Inflammatory macrophage treated with lipopolysaccharide for 1 hour (primary cell): ENCODE results near the gene GALNT2.

ENCODE experiments used
- DNase-seq, 2 donors: peaks; one replicate each; pipeline ENCODE4 v3.0.0-alpha.2; 2020 to 2022

The GALNT2 gene

GRCh38 chr1:230149751-230150584 is 82.9 kb downstream of the GALNT2 start:
- DNase-seq = peak in 1 of 2 donors; percentile 54

GRCh38 chr1:230150615-230151014 is 83.6 kb downstream of the GALNT2 start:
- no peak for DNase-seq

- DNase-seq = no peak
Observed at GRCh38 chr1:230151924-230152468, 85.0 kb downstream of the GALNT2 start.

GRCh38 chr1:230152999-230153398 is 86.0 kb downstream of the GALNT2 start:
- DNase-seq = no peak

- DNase-seq = peak; percentile 92 to 95
Observed at GRCh38 chr1:230153641-230154296, 86.7 kb downstream of the GALNT2 start.

- no peak for DNase-seq
Observed at GRCh38 chr1:230155021-230155420, 88.0 kb downstream of the GALNT2 start.

- no peak for DNase-seq
Observed at GRCh38 chr1:230156068-230156467, 89.0 kb downstream of the GALNT2 start.

- DNase-seq = no peak
Observed at GRCh38 chr1:230156536-230156935, 89.5 kb downstream of the GALNT2 start.

- DNase-seq = no peak
Observed at GRCh38 chr1:230157420-230158390, 90.7 kb downstream of the GALNT2 start.

GRCh38 chr1:230158415-230159291 is 91.6 kb downstream of the GALNT2 start:
- no peak for DNase-seq

GRCh38 chr1:230159580-230159979 is 92.5 kb downstream of the GALNT2 start:
- no peak for DNase-seq

GRCh38 chr1:230160957-230161771 is 94.1 kb downstream of the GALNT2 start:
- peak; percentile 35 to 62 for DNase-seq

GRCh38 chr1:230163205-230163604 is 96.2 kb downstream of the GALNT2 start:
- no peak for DNase-seq

GRCh38 chr1:230163719-230164118 is 96.7 kb downstream of the GALNT2 start:
- DNase-seq = no peak

- no peak for DNase-seq
Observed at GRCh38 chr1:230165536-230165935, 98.5 kb downstream of the GALNT2 start.

- DNase-seq = no peak
Observed at GRCh38 chr1:230166366-230167132, 99.5 kb downstream of the GALNT2 start.

GRCh38 chr1:230167419-230167852 is 100.4 kb downstream of the GALNT2 start:
- DNase-seq = peak; percentile 43 to 59

- DNase-seq = peak; percentile 44 to 60
Observed at GRCh38 chr1:230169454-230170152, 102.6 kb downstream of the GALNT2 start.

- DNase-seq = no peak
Observed at GRCh38 chr1:230170153-230170547, 103.1 kb downstream of the GALNT2 start.
